Prostate gland (tissue), 2 donors: ENCODE data around the gene USP11.

ENCODE experiments used
- CTCF ChIP-seq, 4 experiments: fragments of 200-600 bp in 2 of 4; fragments of 450-650 bp in 2 of 4; sonication (generic) in 2 of 4; IDR thresholded peaks; 1 replicate in 3 of 4; 2 replicates in 1 of 4; pipeline ENCODE4 v1.5.1; 2016 to 2019; ENCODE audit warnings: antibody characterized with exemption in 4 of 4, mild to moderate bottlenecking in 2 of 4, moderate library complexity in 2 of 4
- POLR2A ChIP-seq: fragments of 450-650 bp; IDR thresholded peaks from one replicate; pipeline ENCODE4 v1.6.1; 2016; ENCODE audit warnings: antibody characterized with exemption, mild to moderate bottlenecking

GRCh38 chrX:47240619-47241018 lies 7.8 kb downstream of the USP11 start:
- TF ChIP-seq POLR2A: no peak
- TF ChIP-seq CTCF (IDR thresholded peaks at IDR 0.05): no peak
